Endothelial cell of umbilical vein (primary cell): ENCODE data around the gene BORCS6. TPM values are rescaled to one million over a fixed set of nuclear protein-coding genes. Genes with fewer than 3 reads are reported as not detected.
A peak's percentile ranks its signal among the peaks of the same experiment; 100 is the strongest.

ENCODE experiments used
- BruUV-seq: library from RNA; stranded (reverse); fragments of 400-500 nt; replicated peaks from 2 replicates; lab custom pipeline; 2021; lab: Mats Ljungman, UMichigan
- CTCF ChIA-PET: fragments of 300-600, 350-600 bp; sonication (Branson Sonifier 250); formaldehyde crosslinking; loops from one replicate; lab custom pipeline; 2021; ENCODE audit warnings: antibody characterized with exemption, inconsistent platforms; lab: Charles Lee
- POLR2A ChIA-PET: fragments of 300-600, 350-600 bp; sonication (Branson Sonifier 250); formaldehyde crosslinking; loops from one replicate; lab custom pipeline; 2021; ENCODE audit warnings: antibody characterized with exemption, inconsistent platforms; lab: Charles Lee
- DNase-seq: peaks from one replicate; pipeline ENCODE4 v3.0.0-alpha.2; 2011; ENCODE audit warnings: low read depth, low spot score
- FAIRE-seq: peaks from 2 replicates; lab custom pipeline; 2011; peaks lifted over from hg19 to GRCh38; lab: Jason Lieb, UNC
- H2AFZ ChIP-seq: 2 replicates; pipeline ENCODE4 v1.6.0; 2012; ENCODE audit warnings: low read depth, low read length, control low read depth, inconsistent platforms
- H3K27ac ChIP-seq: 2 replicates; pipeline ENCODE4 v1.5.1; 2011; ENCODE audit warnings: low read depth, mild to moderate bottlenecking, control low read depth, low read length, moderate library complexity; ENCODE audit not compliant: insufficient read depth
- H3K27me3 ChIP-seq, 2 experiments: 2 replicates each; pipeline versions ENCODE4 v1.6.0 to v1.6.1; 2011; ENCODE audit warnings: low read length in 2 of 2, mixed read lengths in 1 of 2; ENCODE audit not compliant: control insufficient read depth in 2 of 2, insufficient read depth in 2 of 2
- H3K36me3 ChIP-seq, 2 experiments: 2 replicates in 1 of 2; 3 replicates in 1 of 2; pipeline ENCODE4 v1.5.1; 2011; ENCODE audit warnings: low read length in 2 of 2, mild to moderate bottlenecking in 1 of 2, moderate library complexity in 1 of 2; ENCODE audit not compliant: control insufficient read depth in 2 of 2, insufficient read depth in 2 of 2; ENCODE audit errors: extremely low read depth in 1 of 2
- H3K4me1 ChIP-seq: 3 replicates; pipeline ENCODE4 v1.5.1; 2011; ENCODE audit warnings: mild to moderate bottlenecking, low read length; ENCODE audit not compliant: control insufficient read depth, insufficient read depth; ENCODE audit errors: extremely low read depth
- H3K4me2 ChIP-seq: 2 replicates; pipeline ENCODE4 v1.6.1; 2011; ENCODE audit warnings: low read length, control low read depth, mixed read lengths; ENCODE audit not compliant: insufficient read depth
- H3K4me3 ChIP-seq, 3 experiments: fragments of 200-600 bp in 1 of 3; sonication (generic), shearing (Covaris generic) in 1 of 3; replicated peaks in 1 of 3; 2 replicates each; pipeline ENCODE4 v1.5.1; 2011 to 2016; ENCODE audit warnings: control low read depth in 3 of 3, low read length in 3 of 3, mild to moderate bottlenecking in 2 of 3, inconsistent platforms in 1 of 3, low read depth in 1 of 3, moderate library complexity in 1 of 3; ENCODE audit not compliant: insufficient read depth in 1 of 3
- H3K79me2 ChIP-seq: 2 replicates; pipeline ENCODE4 v1.6.0; 2012; ENCODE audit warnings: low read length, inconsistent platforms; ENCODE audit not compliant: control insufficient read depth, insufficient read depth
- H3K9ac ChIP-seq: replicated peaks from 2 replicates; pipeline ENCODE3; 2011; ENCODE audit warnings: low read length, control low read depth; ENCODE audit not compliant: insufficient read depth; ENCODE audit errors: extremely low read depth
- H3K9me1 ChIP-seq: replicated peaks from 3 replicates; pipeline ENCODE4 v1.6.0; 2011; ENCODE audit warnings: mild to moderate bottlenecking, low read length; ENCODE audit not compliant: control insufficient read depth, insufficient read depth; ENCODE audit errors: extremely low read depth
- H3K9me3 ChIP-seq: replicated peaks from 2 replicates; pipeline ENCODE4 v1.5.1; 2012; ENCODE audit warnings: low read length, inconsistent platforms; ENCODE audit not compliant: control insufficient read depth, insufficient read depth
- H4K20me1 ChIP-seq: replicated peaks from 2 replicates; pipeline ENCODE3; 2011; ENCODE audit warnings: mild to moderate bottlenecking, low read length; ENCODE audit not compliant: control insufficient read depth, insufficient read depth; ENCODE audit errors: extremely low read depth
- EZH2 ChIP-seq: IDR thresholded peaks from 2 replicates; pipeline ENCODE4 v1.6.1; 2012; ENCODE audit warnings: borderline replicate concordance, low read depth, mild to moderate bottlenecking, moderate library complexity, low read length, inconsistent platforms; ENCODE audit not compliant: severe bottlenecking
- FOS ChIP-seq: IDR thresholded peaks from 2 replicates; pipeline ENCODE4 v1.6.1; 2011; ENCODE audit warnings: mild to moderate bottlenecking, low read length, moderate library complexity, borderline replicate concordance; ENCODE audit not compliant: insufficient read depth
- GATA2 ChIP-seq: IDR thresholded peaks from 2 replicates; pipeline ENCODE4 v1.7.0; 2011; ENCODE audit warnings: low read depth, mild to moderate bottlenecking, moderate library complexity, mixed read lengths, low read length; ENCODE audit not compliant: insufficient read length, insufficient read depth
- JUN ChIP-seq: IDR thresholded peaks from 2 replicates; pipeline ENCODE4 v1.6.1; 2011; ENCODE audit warnings: borderline replicate concordance, low read depth; ENCODE audit not compliant: insufficient read length, insufficient read depth
- MYC ChIP-seq: IDR thresholded peaks from one replicate; pipeline ENCODE4 v1.6.1; 2011; ENCODE audit warnings: mild to moderate bottlenecking, low read depth, low read length
- POLR2A ChIP-seq: IDR thresholded peaks from 2 replicates; pipeline ENCODE4 v1.6.1; 2012; ENCODE audit warnings: low read depth, mild to moderate bottlenecking, control low read depth, low read length
- POLR2AphosphoS5 ChIP-seq: IDR thresholded peaks from 2 replicates; pipeline ENCODE4 v1.6.1; 2012; ENCODE audit warnings: low read depth, mild to moderate bottlenecking, control low read depth, low read length, moderate library complexity; ENCODE audit not compliant: insufficient read depth
- dilution Hi-C: fragments of 300-500 bp; cut with MboI; formaldehyde crosslinking; loops from one replicate; pipeline ENCODE4 v1.15.0; 2019; ENCODE audit warnings: low sequenced_read_pairs; ENCODE audit not compliant: extremely low pct_ligation_motif_present
- intact Hi-C: fragments of 100-400 bp; cut with micrococcal nuclease; formaldehyde crosslinking; loops from one replicate; pipeline ENCODE4 v1.10.0; 2022
- polyA plus RNA-seq, 4 experiments: library from polyadenylated mRNA; depleted of rRNA in 3 of 4; stranded (reverse) in 3 of 4; unstranded in 1 of 4; fragments of >200 nt; gene quantifications; 2 replicates each; pipeline versions ENCODE4 v1.2.1 to v1.2.3, GENCODE V29; 2011 to 2012; ENCODE audit warnings: missing spikeins in 1 of 4
- total RNA-seq: library from RNA; stranded (reverse); gene quantifications from 2 replicates; pipeline ENCODE4 v1.2.3, GENCODE V29; 2021
- TF ChIP-seq, protein P1 (sequence below), 2 donors: IDR thresholded peaks; 1 replicate in 1 of 2; 2 replicates in 1 of 2; pipeline ENCODE4 v1.5.1; 2011; ENCODE audit warnings: low read length in 2 of 2, mild to moderate bottlenecking in 2 of 2, moderate library complexity in 2 of 2, control low read depth in 1 of 2, inconsistent platforms in 1 of 2, low read depth in 1 of 2; ENCODE audit not compliant: insufficient read depth in 1 of 2; ENCODE audit errors: extremely low read depth in 1 of 2
- TF ChIP-seq, protein P2 (sequence below): IDR thresholded peaks from 2 replicates; pipeline ENCODE4 v1.6.1; 2011; ENCODE audit not compliant: insufficient read depth, insufficient read length

Gene BORCS6
- total and polyA plus RNA-seq, 2 donors (not counting 3 experiments of a cell fraction or from before 2014, with no cell fraction given), result 8.0 to 9.0 TPM

DNA sequence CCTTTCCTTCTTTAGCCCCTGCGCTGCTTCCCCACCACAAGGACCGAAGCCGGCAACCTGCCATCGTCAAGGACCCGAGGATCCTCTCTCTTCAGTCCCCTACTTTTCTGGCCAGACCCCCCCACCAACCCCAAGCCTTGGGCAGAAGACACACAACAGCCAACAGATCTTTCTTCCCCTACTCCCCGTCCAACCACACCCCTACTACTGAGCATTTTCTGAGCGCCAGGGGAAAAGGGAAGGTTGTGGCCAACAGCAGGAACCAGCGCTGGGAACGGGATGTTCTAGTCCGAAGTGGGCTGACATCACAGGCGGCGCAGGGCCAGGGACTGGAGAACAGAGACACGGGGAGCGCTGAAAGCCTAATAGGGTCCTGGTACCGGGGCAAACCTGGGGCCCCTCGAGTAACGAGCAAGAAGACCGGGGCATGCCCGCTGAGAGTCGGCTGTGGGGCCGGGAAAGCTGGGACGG lies 38.3 kb downstream of the BORCS6 start:
- H3K27me3 ChIP-seq, result no peaks in the 10 kb centered on the region
- H3K27ac ChIP-seq, result peak overlapping the region; percentile 99
- H3K79me2 ChIP-seq, result peaks cover 5% of the 10 kb centered on the region
- CTCF ChIA-PET, result interaction anchor here (0.9 to 3.6 kb wide), 4 partner anchors 9 to 58 kb away, joined by 4 to 28 read pairs (median 4); no protein-coding TSS in a partner anchor
- H3K9me1 ChIP-seq, result no peaks in the 10 kb centered on the region
- H2AFZ ChIP-seq, result no peak overlapping the region
- DNase-seq, result peak; percentile 62
- dilution Hi-C loops, result no loop called here
- no peaks in the 10 kb centered on the region for H3K9me3 ChIP-seq
- H3K36me3 ChIP-seq, result peaks cover 2 to 32% of the 10 kb centered on the region in 2 experiments
- BruUV-seq, result TSS peak; percentile 98
- intact Hi-C loops, result loop anchor here (1.0 kb wide), 1 partner anchor 12 kb away; no protein-coding TSS in a partner anchor
- POLR2A ChIA-PET, result interaction anchor here (1.0 to 1.1 kb wide), 4 partner anchors 8 to 22 kb away, joined by 4 to 9 read pairs (median 7); no protein-coding TSS in a partner anchor
- H3K9ac ChIP-seq, result peak overlapping the region; percentile 96
- FAIRE-seq, result no peak
- peak overlapping the region; percentile 67 to 83 (median 69) for H3K4me3 ChIP-seq
- H3K4me2 ChIP-seq, result peak overlapping the region; percentile 82
- TF ChIP-seq FOS, result no peak
- no peak for TF ChIP-seq POLR2AphosphoS5
- TF ChIP-seq, protein P1, sequence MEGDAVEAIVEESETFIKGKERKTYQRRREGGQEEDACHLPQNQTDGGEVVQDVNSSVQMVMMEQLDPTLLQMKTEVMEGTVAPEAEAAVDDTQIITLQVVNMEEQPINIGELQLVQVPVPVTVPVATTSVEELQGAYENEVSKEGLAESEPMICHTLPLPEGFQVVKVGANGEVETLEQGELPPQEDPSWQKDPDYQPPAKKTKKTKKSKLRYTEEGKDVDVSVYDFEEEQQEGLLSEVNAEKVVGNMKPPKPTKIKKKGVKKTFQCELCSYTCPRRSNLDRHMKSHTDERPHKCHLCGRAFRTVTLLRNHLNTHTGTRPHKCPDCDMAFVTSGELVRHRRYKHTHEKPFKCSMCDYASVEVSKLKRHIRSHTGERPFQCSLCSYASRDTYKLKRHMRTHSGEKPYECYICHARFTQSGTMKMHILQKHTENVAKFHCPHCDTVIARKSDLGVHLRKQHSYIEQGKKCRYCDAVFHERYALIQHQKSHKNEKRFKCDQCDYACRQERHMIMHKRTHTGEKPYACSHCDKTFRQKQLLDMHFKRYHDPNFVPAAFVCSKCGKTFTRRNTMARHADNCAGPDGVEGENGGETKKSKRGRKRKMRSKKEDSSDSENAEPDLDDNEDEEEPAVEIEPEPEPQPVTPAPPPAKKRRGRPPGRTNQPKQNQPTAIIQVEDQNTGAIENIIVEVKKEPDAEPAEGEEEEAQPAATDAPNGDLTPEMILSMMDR (IDR thresholded peaks at IDR 0.05; ENCODE audit: extremely low read depth in 1 of 2, insufficient read depth in 1 of 2, low read depth in 1 of 2, low read length in 2 of 2), result no peak
- TF ChIP-seq, protein P2, sequence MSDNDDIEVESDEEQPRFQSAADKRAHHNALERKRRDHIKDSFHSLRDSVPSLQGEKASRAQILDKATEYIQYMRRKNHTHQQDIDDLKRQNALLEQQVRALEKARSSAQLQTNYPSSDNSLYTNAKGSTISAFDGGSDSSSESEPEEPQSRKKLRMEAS, result no peak
- TF ChIP-seq MYC, result no peak
- TF ChIP-seq GATA2, result no peak
- TF ChIP-seq JUN, result no peak
- no peak for TF ChIP-seq POLR2A
- no peak for TF ChIP-seq EZH2
- H4K20me1 ChIP-seq, result no peaks in the 10 kb centered on the region
- peaks cover 43% of the 10 kb centered on the region for H3K4me1 ChIP-seq
